Stomach (tissue), 4 donors: ENCODE measurements around the gene RPS6KB2.

ENCODE experiments used
- POLR2A ChIP-seq, 4 donors: fragments of 450-650 bp; IDR thresholded peaks; one replicate each; pipeline ENCODE4 v1.6.1; 2016; ENCODE audit warnings: antibody characterized with exemption in 4 of 4, control low read depth in 2 of 4, mild to moderate bottlenecking in 1 of 4, moderate library complexity in 1 of 4
- POLR2AphosphoS5 ChIP-seq, 3 donors: sonication (generic); formaldehyde crosslinking; IDR thresholded peaks; one replicate each; pipeline ENCODE4 v1.6.1; 2016; ENCODE audit warnings: antibody characterized with exemption in 3 of 3
- TF ChIP-seq, protein P1 (sequence below), 7 experiments: fragments of 450-650 bp in 4 of 7; fragments of 200-600 bp in 3 of 7; sonication (generic) in 3 of 7; IDR thresholded peaks; one replicate each; pipeline ENCODE4 v1.5.1; 2016 to 2019; ENCODE audit warnings: antibody characterized with exemption in 7 of 7, control low read depth in 2 of 7, mild to moderate bottlenecking in 1 of 7

DNA sequence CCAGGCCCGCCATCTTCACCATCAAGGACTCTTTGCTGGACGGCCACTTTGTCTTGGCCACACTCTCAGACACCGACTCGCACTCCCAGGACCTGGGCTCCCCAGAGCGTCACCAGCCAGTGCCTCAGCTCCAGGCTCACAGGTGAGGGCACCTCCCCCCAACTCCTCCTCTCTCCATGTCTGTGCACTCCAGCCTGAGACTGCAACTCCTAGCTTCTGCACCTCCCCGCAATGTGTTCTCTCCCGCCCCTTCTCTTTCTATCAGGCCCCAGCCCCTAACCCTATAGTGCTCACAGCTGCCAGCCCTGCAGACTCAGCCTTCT lies 32.1 kb upstream of the RPS6KB2 start:
- TF ChIP-seq POLR2AphosphoS5 (IDR thresholded peaks at IDR 0.05) (no peak), POLR2A (IDR thresholded peaks at IDR 0.05) (no peak)
- TF ChIP-seq, protein P1, sequence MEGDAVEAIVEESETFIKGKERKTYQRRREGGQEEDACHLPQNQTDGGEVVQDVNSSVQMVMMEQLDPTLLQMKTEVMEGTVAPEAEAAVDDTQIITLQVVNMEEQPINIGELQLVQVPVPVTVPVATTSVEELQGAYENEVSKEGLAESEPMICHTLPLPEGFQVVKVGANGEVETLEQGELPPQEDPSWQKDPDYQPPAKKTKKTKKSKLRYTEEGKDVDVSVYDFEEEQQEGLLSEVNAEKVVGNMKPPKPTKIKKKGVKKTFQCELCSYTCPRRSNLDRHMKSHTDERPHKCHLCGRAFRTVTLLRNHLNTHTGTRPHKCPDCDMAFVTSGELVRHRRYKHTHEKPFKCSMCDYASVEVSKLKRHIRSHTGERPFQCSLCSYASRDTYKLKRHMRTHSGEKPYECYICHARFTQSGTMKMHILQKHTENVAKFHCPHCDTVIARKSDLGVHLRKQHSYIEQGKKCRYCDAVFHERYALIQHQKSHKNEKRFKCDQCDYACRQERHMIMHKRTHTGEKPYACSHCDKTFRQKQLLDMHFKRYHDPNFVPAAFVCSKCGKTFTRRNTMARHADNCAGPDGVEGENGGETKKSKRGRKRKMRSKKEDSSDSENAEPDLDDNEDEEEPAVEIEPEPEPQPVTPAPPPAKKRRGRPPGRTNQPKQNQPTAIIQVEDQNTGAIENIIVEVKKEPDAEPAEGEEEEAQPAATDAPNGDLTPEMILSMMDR (IDR thresholded peaks at IDR 0.05): no peak
